Measurements from ENCODE around the gene COPS3. TPM values are rescaled to one million over a fixed set of nuclear protein-coding genes. Genes with fewer than 3 reads are reported as not detected.

COPS3 gene
- polyA plus RNA-seq, 4 donors, result 67.7 to 91.5 (median 76.3) TPM

DNA sequence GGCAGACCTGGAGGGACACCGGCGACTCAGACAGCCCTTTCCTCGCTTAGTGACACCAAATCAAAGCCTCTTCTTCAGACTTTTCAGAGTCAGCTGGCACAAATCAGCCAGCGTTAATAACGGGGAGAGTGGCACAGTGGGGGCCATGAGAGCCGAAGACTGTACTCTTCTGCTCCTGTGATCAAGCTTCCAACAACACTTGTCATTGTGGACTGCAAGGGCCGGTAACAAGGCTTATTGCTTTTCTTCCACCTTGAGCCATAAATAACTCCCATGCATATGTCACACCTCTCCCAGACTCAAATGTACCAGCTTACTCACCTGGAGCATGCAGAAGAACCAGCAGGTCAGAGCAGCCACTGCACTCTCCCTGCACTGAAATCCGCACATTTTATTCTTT is 56.9 kb downstream of the COPS3 start:
- DNase-seq (ENCODE audit: low read depth in 4 of 4, low spot score in 3 of 4), result no peak

DNA sequence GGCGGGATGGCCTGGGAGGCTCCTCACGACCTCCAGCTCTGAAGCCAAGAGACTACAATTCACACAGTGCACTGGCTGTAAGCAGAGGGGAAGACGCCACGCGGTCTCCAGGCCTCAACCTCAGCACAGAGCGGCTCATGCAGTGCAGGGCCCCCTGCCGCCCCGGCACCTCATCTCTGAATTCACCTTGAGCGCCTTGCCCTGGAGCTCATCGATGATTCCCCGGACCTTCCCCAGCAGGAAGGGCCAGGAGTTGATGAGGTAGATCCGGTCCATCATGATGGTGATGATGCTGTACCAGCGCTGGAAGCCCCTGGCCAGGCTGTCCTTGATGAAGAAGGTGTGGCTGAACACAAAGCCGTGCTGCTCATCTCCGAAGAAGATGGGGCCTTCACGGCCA is 57.3 kb downstream of the COPS3 start:
- DNase-seq (ENCODE audit: low read depth in 4 of 4, low spot score in 3 of 4), result no peak

DNA sequence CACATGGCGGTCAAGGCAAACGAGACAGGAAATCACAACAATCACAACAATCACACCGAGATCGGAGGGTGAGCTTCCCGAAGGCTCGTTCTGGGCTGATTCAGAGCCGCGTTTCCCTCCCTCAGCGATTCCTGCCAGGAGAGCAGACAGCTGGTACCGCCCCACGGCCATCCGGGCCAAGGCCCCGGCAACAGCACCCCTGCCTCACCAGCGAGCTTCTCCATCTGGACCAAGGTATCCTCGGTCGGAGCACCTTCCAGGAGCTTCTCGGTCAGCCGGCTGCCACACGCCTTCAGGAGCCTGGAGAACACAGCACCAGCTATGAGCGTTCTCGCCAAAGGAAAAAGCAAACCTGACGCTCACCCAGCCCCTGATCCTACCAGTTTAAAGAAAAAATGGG is 59.7 kb downstream of the COPS3 start:
- DNase-seq (ENCODE audit: low read depth in 4 of 4, low spot score in 3 of 4), result no peak

DNA sequence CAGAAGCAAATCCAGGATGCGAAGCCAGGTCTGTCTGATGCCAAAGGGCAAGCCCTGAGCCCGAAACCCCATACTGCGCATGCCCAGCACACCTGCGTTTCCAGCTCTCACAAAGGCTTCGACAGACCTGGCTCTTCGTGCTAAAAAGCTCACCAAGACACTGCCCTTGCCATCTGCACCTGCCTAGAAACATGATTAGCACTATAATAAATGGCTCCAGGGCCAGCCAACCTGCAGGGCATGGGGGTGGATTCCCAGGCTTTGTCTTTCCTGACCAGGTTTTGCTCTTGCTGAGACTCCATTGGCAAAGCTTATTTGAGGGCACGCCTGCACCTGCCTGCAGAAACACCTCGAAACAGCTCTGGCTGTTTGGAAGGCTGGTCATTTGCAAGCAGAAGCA is 60.5 kb downstream of the COPS3 start:
- no peak for DNase-seq (ENCODE audit: low read depth in 4 of 4, low spot score in 3 of 4)

DNA sequence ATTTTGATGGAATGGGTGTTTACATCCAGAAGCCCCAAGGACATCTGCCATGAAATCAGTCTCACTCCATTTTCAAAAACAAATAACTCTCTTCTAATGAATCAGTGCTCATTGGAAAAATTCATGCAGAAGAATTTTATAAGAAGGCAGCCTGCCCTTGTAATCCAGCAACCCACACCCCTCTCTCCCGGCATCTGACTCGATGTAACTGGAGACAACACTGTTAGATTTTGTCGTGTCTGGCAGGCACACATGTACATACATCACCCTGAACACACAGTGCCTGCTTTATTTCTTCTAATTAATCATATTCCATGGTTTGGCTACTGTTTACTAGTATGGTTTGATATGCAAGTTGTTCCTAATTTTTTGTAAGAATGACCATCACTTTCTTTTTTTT is 63.1 kb downstream of the COPS3 start:
- no peak for DNase-seq (ENCODE audit: low read depth in 4 of 4, low spot score in 3 of 4)

DNA sequence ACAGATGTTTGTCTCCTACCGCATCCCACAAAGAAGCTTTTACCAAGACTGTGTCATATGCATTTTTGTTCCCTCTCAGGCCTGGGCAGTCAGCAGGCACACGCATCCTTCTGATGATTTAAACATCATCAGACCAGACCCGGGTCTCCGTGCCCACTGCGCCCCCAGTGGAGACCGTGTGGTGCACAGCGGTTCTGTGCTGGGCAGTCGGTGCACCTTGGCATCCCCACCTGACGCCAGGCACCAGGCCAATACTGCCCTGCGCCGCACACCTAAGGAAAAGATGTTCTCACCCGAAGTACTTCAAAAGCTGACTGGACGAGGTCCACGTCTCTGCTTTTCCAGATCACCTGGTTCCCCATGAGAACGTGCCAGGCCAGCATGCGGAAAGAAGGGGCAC is 64.3 kb downstream of the COPS3 start:
- DNase-seq (ENCODE audit: low read depth in 4 of 4, low spot score in 3 of 4), result no peak

DNA sequence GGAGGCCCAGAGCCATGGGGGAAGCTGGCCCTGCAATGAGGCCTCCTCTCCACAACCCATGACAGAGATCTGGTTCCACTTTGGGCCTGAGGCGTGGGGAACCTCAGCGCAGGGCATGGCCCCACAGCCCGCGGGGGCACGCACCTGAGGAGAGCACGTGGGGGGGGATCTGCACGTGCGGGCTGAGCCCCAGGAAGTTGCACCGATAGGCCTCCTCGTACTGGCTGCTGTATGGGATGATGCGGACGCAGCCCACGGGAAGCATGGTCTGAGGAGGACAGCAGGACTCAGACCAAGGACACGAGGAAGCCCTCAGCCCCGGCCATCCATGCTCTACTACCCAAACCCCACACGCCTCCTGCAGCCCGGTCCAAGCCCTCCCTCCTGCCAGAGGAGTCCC is 64.8 kb downstream of the COPS3 start:
- no peak for DNase-seq (ENCODE audit: low read depth in 4 of 4, low spot score in 3 of 4)

DNA sequence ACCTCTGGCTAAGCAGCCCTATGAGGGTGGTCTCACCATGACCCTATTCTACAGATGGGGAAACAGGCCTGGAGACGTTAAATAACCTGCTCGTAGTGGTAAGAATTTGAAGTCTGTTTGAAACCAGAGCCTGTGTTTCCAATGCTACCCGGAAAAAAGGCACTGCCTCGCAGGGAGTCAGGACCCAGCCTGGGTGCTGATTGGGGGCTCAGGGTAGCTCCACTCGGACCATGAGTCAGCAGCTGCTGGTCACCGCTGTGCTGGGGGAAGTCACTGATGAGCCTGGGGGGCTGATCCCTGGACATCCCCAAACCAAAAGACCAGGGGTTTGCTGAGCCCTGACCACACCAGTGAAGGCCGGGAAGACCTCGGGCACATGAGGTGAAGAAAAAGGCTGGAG is 65.5 kb downstream of the COPS3 start:
- DNase-seq (ENCODE audit: low read depth in 4 of 4, low spot score in 3 of 4), result no peak

DNA sequence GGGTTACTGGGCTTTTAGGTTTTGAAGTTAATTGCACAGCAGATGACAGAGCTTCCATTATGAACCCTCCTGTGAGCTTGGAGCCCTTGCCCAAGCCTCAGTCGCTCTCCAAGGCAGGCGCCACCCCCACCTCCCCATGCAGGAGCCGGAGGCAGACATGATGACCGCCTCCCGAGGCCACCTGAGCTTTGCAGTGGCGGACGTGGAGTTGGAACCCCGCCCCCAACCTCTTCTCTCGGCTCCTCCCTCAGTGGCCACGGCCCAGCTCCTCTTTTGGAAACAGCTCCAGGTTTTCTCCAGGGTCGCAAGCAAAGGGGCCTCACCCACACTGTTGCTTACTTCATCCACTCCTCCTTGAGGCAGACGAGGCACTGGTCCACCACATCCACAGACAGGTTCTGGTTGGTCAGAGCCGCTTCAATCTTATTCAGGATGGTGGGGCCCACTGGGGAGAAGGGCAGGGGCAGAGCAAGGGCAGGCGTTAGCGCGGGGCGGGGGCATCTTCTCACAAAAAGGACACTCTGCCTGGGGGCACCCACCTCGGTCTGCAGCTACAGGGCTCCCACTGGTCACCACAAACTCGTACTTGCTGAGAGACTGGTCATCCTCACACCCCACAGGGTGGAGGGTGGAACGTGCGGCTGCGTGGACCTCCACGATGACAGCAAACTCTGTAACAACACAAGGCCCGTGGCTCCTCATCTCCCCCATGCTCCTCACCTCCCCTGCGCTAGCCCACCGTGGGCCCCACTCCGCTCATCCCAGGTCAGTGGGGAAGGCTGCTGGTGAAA is 66.2 kb downstream of the COPS3 start:
- no peak for DNase-seq (ENCODE audit: low read depth in 4 of 4, low spot score in 3 of 4)

DNA sequence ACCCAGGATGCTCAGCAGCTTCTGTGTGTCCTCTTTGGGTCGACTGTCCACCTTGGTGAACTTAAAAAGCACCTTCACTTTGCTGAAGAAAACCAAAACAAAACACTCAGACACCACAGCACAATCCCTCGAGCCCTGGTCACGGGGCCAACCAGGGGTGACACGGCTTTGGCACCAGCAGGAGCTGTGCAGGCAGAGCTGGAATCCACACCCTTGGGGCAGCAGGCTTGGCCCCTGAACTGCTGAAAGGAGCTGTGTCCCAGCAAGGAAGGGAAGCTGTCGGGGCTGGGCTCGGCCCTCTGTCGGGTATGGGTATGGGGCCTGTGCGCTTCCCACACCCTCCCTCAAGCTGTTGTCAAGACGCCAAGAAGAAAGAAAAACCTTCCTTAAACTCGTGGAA is 67.3 kb downstream of the COPS3 start:
- no peak for DNase-seq (ENCODE audit: low read depth in 4 of 4, low spot score in 3 of 4)

DNA sequence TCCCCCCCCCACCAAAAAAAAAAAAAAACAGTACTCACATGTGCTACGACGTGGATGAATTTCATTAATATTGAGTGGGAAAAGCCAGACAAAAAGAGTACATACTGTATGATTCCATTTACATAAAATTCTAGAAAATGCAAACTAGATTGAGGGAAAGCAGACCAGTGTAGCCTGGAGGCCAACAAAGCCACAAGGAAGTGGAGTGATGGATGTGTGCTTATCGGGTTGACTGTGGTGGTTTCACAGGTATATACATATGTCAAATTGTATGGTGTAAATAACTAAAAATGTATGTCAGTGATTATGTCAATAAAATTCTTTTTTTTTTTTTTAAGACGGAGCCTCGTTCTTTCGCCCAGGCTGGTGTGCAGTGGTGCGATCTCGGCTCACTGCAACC is 73.0 kb downstream of the COPS3 start:
- no peak for DNase-seq (ENCODE audit: low read depth in 4 of 4, low spot score in 3 of 4)

DNA sequence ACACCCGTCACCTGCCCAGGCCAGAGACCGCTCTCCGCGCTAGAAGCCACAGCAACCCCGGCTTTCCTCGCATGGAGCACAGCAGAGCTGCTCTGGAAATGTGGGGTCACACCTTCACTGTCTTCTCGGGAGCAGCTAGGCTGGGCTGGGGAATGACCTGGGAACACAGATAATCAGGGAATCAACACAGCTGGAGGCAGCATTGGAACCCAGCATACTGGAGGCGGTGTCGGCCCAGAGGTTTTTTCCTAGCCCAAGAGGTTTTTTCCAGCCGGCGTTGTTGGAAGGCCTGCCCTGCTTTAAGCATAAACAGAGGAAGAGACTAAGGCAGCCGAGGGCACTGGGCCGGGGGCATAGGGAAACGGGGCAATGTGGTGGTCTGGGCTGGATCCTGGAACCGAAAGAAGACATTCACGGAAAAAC is 74.1 kb downstream of the COPS3 start:
- DNase-seq (ENCODE audit: low read depth in 4 of 4, low spot score in 3 of 4), result no peak

DNA sequence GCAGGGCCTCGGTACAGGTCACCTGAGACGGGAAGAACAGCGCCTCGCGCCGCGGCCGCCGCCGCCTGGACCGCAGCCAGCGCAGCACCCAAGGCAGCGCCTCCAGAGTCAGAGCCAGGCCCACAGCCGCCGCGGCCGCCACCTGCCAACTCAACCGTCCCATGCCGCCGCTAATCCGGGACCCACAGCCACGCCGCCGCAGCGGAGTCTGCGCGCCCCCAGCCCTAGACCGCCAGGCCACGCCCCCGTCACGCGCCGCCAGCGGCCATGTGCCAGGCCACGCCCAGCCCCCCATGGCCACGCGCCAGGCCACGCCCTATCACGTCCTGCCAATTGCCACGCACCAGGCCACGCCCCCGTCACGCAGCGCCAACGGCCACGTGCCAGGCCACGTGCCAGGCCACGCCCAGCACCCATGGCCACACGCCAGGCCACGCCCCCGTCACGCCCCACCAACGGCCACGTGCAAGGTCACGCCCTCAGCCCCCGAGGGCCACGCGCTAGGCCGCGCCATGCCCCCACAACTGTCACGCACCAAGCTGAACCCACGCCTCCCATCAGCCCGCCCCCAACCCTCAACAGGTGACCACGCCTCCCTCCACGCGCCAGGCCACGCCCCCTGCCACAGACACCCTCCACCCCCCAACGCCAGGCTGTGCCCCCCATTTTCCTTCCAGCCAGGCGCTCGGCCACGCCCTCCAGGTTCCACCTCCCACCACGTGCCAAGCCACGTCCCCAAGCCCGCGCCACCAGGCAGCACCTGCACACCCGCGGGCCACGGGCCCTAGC is 74.7 kb downstream of the COPS3 start, which contains the start of gene PLD6:
TSS of gene PLD6 (minus strand) at position 210 of the 789 bp plus-strand sequence. CDS start at position 163, 47 bp downstream.
- peak in 1 of 4 donors; percentile 22 for DNase-seq (ENCODE audit: low read depth in 4 of 4, low spot score in 3 of 4)

DNA sequence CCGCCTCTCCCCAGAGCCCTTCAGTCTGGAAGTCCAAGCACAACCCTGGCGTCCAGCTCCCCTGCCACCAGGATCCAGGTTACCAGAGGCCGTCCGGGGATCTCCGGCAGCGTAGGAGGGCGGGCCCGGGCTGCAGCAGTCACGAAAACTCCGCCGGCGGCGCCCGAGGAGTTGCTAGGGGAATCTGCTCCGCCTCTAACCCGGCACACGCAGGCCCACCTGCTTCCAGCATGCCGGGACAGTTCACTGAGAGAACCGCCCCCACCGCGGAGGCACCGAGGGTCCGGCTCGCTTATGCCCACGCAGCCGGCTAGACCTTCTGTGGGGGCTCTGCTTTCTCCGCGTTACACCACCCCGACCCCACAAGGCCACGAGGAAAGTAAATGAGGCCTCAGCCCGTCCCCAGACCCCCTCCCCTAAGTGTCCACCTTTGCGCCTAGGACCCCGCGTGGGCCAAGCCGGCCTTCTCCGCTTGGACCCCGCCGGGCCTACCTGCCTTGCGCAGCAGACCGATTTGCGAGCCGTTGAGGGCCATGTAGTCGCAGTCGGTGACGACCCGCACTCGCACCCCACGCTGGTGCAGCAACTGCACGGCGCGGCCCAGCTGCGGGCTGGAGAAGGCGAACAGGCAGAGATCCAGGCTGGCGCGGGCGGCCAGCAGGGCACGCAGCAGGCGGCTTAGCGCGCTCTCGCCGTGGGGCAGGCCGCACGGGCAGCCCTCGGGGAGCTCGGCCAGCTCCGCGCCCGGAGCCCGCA is 75.5 kb downstream of the COPS3 start:
- no peak for DNase-seq (ENCODE audit: low read depth in 4 of 4, low spot score in 3 of 4)

DNA sequence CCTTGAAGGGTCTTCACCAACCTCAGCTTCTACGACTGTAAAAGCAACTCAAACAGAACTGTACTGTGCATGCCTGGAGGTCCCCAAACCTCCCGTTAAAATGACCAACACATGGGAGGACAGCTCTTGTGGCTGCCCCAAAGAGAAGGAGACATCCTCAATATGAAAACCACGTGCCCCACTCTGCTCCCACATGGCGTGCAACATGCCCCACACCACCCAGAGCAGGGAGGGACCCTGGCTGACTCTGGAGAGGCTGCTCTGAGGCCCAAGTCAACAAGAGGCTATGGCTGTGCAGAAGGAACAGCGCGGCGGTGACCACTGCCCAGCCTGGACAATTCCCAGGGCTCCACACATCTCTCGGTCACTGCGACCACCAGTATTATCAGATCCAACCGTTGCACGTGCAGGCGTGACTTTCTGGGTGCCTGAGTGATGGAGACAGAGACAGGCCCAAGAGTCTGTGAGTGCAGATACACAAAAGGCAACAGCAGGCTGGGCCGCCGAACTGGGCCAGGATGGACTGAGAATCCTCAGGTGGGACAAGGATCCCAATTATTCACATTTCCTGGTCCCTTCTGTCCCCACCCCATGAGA is 76.3 kb downstream of the COPS3 start:
- DNase-seq (ENCODE audit: low read depth in 4 of 4, low spot score in 3 of 4), result no peak

DNA sequence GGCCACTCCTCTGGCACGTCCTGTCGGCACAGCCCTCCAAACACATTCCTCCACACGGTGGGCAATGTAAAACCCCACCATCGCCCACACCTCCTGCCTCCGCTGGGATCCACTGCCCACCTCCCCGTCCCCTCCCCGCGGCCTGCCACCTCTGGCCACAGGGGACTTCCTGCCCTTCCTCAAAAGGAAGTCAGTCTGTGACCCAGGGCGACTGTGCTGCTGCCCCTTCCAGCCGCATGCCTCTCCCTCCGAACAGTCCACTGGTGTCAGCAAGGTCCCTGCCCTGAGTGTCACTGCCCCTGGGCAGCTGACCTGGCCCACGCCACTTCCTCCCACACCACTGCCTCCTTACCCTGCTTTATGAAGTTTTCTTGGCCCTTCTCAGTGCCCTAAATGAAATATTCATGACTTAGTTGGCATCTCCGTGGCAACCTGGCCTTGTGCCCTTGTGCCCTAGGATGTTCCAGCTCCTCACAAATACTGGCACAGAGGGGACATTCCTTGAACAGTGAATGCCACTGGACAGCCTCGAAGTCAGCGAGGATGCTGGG is 76.9 kb downstream of the COPS3 start:
- DNase-seq (ENCODE audit: low read depth in 4 of 4, low spot score in 3 of 4), result no peak

DNA sequence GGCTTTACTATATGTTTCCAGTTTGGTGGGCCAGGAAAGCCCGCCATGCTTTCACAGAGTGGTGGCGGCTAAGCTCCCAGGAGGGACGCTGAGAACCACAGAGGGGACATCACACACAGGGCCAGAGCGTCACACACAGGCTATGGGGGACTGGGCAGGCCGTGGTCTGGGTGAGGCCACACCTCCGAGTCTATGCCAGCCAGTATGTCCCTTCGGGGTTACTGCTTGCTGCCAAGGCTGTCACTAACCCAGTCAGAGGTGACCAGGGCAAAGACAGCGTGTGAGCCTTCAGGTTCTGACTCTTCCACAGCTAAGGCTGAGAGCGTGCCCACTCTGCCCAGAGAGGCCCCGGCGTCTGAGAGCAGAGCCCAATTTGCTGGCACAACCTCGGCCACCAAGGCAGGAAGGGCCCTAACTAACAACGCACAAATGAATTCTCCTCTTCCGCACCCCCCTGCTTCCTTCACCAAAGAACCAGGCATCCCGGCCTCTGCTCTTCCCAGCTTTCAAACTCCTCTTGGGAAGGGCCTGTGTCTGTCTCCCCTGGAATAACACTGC is 77.8 kb downstream of the COPS3 start:
- DNase-seq (ENCODE audit: low read depth in 4 of 4, low spot score in 3 of 4), result no peak

DNA sequence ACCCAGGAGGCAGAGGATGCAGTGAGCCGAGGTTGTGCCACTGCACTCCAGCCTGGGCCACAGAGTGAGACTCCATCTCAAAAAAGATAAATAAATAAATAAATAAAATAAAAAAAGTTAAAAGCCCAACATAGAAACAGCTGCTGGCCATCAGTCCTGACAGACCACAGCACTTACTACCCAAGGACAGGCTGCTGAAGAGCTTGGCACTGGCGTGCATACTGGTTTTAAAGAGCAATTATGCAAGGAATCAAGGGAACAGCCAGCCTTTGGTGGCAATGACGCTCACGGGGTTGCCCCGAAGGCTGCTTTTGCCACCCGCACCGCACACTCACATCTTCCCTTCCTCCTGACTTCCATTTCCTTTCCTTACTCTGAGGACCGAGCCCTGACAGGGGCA is 79.1 kb downstream of the COPS3 start:
- DNase-seq (ENCODE audit: low read depth in 4 of 4, low spot score in 3 of 4), result no peak

DNA sequence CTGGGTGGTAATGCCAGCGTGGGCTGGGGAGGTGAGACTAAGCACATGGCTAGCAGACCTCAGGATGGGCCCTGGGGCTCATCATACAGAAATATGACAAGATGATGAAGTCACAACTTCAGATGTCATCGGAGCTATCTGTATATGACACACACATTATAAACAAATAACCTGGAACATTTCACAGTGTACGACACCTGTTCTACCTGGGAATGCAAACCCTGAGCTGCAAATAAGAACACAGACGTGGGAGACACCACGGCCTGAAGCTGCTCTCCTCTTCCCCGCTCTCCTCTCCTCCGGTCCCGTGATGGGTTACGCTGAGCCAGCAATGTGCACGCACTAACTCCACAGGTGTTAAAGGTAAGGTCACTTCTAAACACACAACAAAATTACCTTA is 79.8 kb downstream of the COPS3 start:
- DNase-seq (ENCODE audit: low read depth in 4 of 4, low spot score in 3 of 4), result no peak

DNA sequence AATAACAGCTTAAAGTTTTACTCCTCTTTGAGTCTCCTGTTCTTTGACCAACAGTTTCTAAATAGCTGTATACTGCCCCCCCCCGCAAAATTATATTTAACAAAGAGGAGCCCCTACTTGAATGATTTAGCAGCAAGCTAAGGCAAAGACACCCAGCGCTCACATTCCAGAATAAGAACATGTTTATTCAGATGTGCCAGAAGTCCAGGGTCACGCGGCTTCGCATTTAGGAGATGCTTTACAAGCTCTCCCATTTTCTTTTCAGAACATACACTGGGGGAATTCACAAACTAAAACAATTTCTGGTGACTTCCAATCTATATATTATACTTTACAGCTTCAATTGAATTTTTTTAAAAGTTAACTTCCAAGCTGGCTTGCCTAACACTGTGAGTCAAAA is 80.2 kb downstream of the COPS3 start:
- DNase-seq (ENCODE audit: low read depth in 4 of 4, low spot score in 3 of 4), result no peak

Data from left renal pelvis (tissue), 4 donors.